ENCODE measurements around the gene IL11.

- TF ChIP-seq CTCF (IDR thresholded peaks at IDR 0.05) (no peak), POLR2A (IDR thresholded peaks at IDR 0.05) (no peak)
Observed at GRCh38 chr19:55345818-55346724, 24.2 kb downstream of the IL11 start.

All from tibial nerve (tissue), 3 donors.